Glutamatergic neuron (in vitro differentiated cells): ENCODE results near the gene SLC6A20. TPM values are rescaled to one million over a fixed set of nuclear protein-coding genes. Genes with fewer than 3 reads are reported as not detected.
A peak's percentile ranks its signal among the peaks of the same experiment; 100 is the strongest.

Source experiments
- DNase-seq: peaks from one replicate; pipeline ENCODE4 v3.0.0; 2022
- H3K27ac Mint-ChIP-seq: one replicate; pipeline ENCODE4 v1.8.0; 2020; ENCODE audit warnings: mild to moderate bottlenecking, mixed read lengths, inconsistent platforms; ENCODE audit not compliant: unreplicated experiment
- H3K27me3 Mint-ChIP-seq: one replicate; pipeline ENCODE4 v1.8.0; 2020; ENCODE audit warnings: mild to moderate bottlenecking, moderate library complexity, mixed read lengths, inconsistent platforms; ENCODE audit not compliant: unreplicated experiment
- H3K36me3 Mint-ChIP-seq: one replicate; pipeline ENCODE4 v1.8.0; 2020; ENCODE audit warnings: mild to moderate bottlenecking, mixed read lengths, inconsistent platforms; ENCODE audit not compliant: unreplicated experiment
- H3K4me1 Mint-ChIP-seq: one replicate; pipeline ENCODE4 v1.8.0; 2020; ENCODE audit warnings: mild to moderate bottlenecking, low read depth, mixed read lengths, inconsistent platforms; ENCODE audit not compliant: unreplicated experiment
- H3K4me3 Mint-ChIP-seq: one replicate; pipeline ENCODE4 v1.8.0; 2020; ENCODE audit warnings: mild to moderate bottlenecking, mixed read lengths, inconsistent platforms; ENCODE audit not compliant: unreplicated experiment
- H3K9me3 Mint-ChIP-seq: one replicate; pipeline ENCODE4 v1.8.0; 2020; ENCODE audit warnings: mild to moderate bottlenecking, moderate library complexity, mixed read lengths, inconsistent platforms; ENCODE audit not compliant: unreplicated experiment
- CTCF ChIP-seq: fragments of 200-600 bp; sonication (generic); IDR thresholded peaks from one replicate; pipeline ENCODE4 v1.5.0; 2021; ENCODE audit not compliant: partially characterized antibody, unreplicated experiment
- total RNA-seq: library from RNA; stranded (reverse); fragmentation: NEBNext Ultra II Directional; extraction: Animal tissue kit (Norgen Biotek cat#: 25700); gene quantifications from one replicate; pipeline ENCODE4 v1.2.1, GENCODE V29; 2021; ENCODE audit not compliant: unreplicated experiment

SLC6A20 gene
- total RNA-seq, 1 donor from 2014 or later = not detected

GRCh38 chr3:45748068-45748467 lies 48.3 kb downstream of the SLC6A20 start:
- Mint-ChIP-seq H3K4me1 (peaks cover 6% of the 10 kb centered on the region), H3K9me3 (peaks cover 2% of the 10 kb centered on the region), H3K27ac (peak overlapping the region; percentile 48), H3K36me3 (peaks cover 5% of the 10 kb centered on the region), H3K27me3 (peaks cover 2% of the 10 kb centered on the region), H3K4me3 (no peak overlapping the region)
- TF ChIP-seq CTCF = no peak
- DNase-seq = no peak

- H3K4me1 Mint-ChIP-seq = peaks cover 2% of the 10 kb centered on the region
- peaks cover 5% of the 10 kb centered on the region for H3K36me3 Mint-ChIP-seq
- H3K27ac Mint-ChIP-seq = no peak overlapping the region
- no peaks in the 10 kb centered on the region for H3K9me3 Mint-ChIP-seq
- no peak for DNase-seq
- H3K27me3 Mint-ChIP-seq = peaks cover 2% of the 10 kb centered on the region
- H3K4me3 Mint-ChIP-seq = no peak overlapping the region
- TF ChIP-seq CTCF = no peak
Observed at GRCh38 chr3:45746777-45747622, 49.3 kb downstream of the SLC6A20 start.

- Mint-ChIP-seq H3K27ac (no peak overlapping the region), H3K36me3 (peaks cover 5% of the 10 kb centered on the region), H3K27me3 (no peaks in the 10 kb centered on the region), H3K4me3 (no peak overlapping the region), H3K4me1 (peaks cover under 1% of the 10 kb centered on the region), H3K9me3 (no peaks in the 10 kb centered on the region)
- DNase-seq = no peak
- TF ChIP-seq CTCF = no peak
Observed at GRCh38 chr3:45746165-45746776, 50.1 kb downstream of the SLC6A20 start.

- no peak overlapping the region for H3K4me3 Mint-ChIP-seq
- no peaks in the 10 kb centered on the region for H3K9me3 Mint-ChIP-seq
- H3K36me3 Mint-ChIP-seq = no peaks in the 10 kb centered on the region
- TF ChIP-seq CTCF = no peak
- no peaks in the 10 kb centered on the region for H3K27me3 Mint-ChIP-seq
- H3K27ac Mint-ChIP-seq = no peak overlapping the region
- no peak for DNase-seq
- peaks cover 15% of the 10 kb centered on the region for H3K4me1 Mint-ChIP-seq
Observed at GRCh38 chr3:45742461-45743089, 53.8 kb downstream of the SLC6A20 start.
